GM19099 (cell line): ENCODE data around the gene CREB3L1.

ENCODE experiments used
- POLR2A ChIP-seq: IDR thresholded peaks from 3 replicates; pipeline ENCODE4 v1.6.1; 2011; ENCODE audit warnings: low read depth; ENCODE audit not compliant: insufficient read length; ENCODE audit errors: extremely low read depth

The CREB3L1 gene, protein sequence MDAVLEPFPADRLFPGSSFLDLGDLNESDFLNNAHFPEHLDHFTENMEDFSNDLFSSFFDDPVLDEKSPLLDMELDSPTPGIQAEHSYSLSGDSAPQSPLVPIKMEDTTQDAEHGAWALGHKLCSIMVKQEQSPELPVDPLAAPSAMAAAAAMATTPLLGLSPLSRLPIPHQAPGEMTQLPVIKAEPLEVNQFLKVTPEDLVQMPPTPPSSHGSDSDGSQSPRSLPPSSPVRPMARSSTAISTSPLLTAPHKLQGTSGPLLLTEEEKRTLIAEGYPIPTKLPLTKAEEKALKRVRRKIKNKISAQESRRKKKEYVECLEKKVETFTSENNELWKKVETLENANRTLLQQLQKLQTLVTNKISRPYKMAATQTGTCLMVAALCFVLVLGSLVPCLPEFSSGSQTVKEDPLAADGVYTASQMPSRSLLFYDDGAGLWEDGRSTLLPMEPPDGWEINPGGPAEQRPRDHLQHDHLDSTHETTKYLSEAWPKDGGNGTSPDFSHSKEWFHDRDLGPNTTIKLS

DNA sequence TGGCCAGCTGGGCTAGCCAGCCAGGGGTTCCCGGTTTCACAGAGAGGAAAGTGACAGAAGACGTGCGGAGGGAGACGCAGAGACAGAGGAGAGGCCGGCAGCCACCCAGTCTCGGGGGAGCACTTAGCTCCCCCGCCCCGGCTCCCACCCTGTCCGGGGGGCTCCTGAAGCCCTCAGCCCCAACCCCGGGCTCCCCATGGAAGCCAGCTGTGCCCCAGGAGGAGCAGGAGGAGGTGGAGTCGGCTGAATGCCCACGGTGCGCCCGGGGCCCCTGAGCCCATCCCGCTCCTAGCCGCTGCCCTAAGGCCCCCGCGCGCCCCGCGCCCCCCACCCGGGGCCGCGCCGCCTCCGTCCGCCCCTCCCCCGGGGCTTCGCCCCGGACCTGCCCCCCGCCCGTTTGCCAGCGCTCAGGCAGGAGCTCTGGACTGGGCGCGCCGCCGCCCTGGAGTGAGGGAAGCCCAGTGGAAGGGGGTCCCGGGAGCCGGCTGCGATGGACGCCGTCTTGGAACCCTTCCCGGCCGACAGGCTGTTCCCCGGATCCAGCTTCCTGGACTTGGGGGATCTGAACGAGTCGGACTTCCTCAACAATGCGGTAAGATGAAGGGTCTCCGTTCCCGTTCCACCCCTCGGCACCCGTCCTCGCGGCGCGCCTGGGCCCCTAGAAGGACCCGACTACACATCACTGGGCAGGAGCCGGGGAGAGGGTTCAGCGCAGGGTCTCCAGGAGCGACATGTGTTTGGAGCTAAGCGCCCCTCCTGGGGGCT is at the start of gene CREB3L1:
CREB3L1 (plus strand) TSS at position 41 of the 765 bp plus-strand sequence; CDS start at position 491, 450 bp downstream.
- TF ChIP-seq POLR2A = peak; percentile 29

DNA sequence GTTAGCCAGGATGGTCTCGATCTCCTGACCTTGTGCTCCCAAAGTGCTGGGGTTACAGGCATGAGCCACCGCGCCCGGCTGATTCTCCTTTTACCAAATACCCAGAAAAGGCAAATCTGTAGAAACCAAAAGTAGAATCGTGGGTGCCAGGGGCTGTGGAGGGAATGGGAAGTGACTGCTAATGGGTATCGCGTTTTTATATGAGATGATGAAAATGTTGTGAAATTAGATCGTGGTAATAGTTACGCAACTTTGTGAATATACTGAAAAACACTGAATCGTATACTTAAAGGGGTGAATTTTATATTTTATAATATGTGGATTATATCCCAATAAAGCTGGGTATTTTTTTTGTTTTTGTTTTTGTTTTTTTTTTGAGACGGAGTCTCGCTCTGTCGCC is 48.2 kb upstream of the CREB3L1 start:
- TF ChIP-seq POLR2A = no peak

DNA sequence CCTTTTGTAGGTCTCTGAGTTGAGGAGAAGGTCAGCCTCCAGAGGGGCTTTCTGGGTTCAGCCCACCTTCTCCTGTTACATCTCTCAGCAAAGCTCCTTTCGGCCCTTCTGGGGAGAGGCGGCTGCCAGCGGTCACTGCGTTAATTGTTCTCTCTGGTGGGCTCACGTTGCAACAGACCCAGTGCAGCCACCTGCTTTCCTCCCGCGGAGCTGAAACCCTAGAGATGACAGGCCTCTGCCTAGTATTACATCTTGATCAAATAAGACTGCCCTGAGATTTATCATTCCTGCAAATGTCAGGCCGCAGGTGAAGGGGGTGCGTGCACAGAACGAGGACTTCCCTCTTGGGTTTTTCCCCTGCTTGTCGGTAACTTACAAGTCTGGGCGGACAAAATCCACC is 43.2 kb upstream of the CREB3L1 start:
- no peak for TF ChIP-seq POLR2A

DNA sequence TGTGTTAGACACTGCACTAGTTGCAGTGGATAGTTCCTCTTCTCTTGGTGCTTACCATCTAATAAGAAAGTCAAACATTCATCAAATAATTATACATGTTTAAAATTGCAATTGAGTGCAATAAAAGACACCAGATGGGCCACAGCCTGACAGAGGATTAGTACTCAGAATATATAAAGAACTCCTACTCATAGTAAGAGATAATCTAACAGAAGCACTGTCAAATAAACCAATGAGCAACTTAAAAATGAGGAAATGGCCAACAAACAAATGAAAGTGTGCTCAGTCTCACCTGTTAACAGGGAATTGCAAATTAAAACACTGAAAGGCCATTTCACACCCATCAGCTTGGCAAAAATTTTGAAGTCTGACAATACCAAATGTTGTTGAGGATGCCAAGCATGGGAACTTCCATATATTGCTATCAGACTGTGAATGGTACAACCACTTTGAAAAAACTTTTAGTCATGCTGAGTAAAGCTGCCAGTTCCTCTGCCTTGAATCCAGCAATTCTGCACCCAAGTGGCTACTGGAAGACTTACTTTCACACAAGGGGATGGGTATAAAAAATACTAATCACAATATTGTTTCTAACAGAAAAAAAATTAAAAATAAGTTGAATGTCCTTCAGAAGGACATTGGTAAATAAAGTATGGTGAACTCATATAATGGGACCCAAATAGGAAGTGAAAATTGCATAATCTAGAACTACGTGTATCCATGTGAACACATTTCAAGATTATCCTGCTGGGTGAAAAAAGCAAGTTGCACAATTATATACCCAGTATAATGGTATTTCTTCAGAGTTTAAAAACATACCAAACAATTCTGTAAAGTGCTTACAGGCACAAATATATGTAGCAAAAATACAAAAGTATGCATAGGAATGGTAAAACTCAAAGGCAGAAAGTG is 41.4 kb upstream of the CREB3L1 start:
- no peak for TF ChIP-seq POLR2A

DNA sequence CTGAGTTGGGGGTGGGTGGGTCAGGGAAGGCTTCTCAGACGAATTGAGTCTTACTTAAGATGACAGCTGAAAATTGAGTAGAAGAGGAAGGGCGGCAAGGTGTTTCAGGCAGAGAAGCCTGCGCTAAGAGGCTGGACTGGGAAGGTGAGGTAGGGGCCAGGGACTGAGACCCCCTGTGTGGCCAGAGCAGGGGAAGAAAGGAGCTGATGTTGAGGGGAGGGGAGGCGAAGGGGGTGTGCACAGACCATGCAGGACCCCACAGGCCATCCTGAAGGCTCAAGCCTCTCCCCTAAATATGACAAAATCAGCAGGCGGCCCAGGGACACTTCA is 40.6 kb upstream of the CREB3L1 start:
- TF ChIP-seq POLR2A = no peak

DNA sequence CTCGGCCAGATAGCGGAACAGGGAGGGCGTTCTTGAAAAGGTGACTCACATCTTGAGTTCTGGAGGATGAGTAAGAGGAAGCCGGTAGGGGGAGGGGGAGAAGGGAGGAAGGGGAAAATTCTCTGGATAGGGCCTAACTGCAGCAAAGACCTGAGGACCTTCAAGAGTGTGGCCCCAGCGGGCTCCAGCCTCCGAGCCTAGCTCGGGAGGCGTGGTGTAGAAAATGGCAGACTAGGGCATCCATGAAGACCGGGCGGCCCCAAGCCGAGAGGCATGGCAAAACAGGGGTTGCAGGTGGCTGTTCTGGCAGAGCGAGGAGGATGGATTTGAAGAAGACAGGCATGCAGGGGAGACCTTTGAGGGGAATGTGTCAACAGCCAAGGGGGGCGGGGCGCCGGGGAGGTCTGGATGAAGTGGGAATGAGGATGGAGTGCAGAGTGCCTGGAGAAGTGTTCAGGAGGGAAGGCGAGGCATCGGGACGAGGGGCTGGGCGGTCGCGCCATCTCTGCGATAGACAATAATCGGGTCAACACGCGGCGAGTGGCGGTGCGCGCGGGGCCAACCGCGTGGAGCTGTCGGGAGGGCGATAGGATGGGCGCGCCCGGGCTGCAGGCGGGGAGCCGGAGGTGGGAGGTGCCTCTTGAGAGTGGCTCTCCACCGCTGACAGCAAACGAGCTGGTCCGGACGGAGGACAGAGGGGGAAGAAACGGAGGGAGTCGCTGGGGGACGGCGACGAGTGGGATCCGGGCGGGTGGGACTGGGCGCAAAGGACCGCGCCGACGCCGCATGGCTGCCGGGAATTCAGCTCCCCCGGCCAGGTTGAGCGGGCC is 40.0 kb upstream of the CREB3L1 start:
- TF ChIP-seq POLR2A = no peak

DNA sequence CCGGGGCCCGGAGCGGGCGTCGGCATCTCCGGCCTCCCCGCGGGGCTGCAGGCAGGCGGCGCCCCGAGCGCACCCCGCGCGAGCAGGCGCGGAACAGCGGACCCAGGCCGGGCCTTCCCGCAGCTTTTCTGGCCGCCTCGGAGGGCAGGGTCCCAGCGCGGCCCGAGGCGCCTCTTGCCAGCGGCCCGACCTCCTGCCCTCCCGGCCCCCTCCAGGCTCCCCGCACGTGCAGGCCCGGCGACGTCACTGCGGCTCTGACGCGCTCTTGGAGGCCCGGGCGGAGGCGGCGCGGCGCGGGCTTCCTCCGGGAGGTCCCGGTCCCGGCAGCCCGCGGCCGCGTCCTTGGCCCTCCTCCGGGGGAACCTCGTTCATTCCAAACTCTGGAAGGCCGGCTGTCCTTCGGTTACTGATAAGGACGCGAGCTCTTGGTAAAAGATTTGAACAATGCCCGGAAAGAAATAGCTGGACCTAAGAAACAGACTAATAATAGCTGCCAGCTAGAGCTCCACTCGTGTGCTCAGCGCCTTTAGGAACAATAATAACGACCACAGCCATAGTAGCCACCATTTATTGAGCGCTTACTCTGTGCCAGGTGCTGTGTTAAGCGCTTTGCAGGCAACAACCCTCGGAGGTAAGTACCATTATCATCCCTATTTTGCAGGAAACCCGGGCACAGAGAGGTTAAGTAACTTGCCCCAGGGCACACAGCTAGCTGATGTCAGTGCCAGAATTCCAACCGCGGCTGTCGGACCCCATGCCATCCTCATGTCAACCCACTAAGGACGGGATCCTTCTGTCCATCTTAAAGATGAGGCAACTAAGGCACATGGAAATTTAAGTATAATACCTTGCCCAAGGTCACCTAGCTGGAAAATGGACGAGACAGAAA is 39.1 kb upstream of the CREB3L1 start:
- no peak for TF ChIP-seq POLR2A

DNA sequence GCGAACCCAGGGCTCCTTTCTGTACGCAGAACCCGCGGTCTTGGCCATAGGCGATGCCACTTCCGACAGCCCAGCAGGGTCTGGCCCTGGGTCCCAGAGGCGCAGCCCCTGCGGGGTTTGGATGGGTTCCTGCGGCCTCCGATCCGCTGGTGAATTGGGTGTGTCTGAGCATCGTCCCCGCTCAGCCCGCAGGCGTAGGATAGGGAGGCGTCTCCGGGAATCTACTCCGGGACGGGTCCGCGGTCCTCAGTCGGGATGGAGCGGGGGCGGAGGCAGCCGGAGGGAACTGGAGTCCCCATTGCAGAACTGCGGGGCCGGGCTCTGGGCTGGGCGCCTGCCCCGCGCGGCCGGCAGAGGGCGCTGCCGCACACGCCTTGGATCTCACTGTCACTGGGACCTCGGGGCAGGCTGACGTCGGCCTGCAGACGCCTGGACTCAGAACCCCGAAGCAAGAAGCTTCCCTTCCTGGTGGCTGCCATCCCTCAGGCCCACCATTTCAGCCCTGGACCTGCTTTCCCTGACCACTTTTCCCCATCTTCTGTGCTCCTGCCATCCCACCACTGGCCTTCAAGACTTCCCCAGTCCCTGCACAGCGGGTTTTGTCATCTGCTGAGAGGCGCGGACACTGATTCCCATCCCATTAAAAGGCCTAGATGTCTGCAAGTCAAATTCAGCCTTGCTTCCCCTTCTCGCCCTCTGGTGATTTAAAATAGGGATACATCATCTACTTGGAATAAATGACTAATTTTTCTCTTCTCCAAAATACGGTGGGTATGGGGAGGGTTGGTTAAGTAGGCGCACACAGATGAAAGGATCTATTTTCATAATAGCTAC is 38.3 kb upstream of the CREB3L1 start:
- TF ChIP-seq POLR2A = no peak

DNA sequence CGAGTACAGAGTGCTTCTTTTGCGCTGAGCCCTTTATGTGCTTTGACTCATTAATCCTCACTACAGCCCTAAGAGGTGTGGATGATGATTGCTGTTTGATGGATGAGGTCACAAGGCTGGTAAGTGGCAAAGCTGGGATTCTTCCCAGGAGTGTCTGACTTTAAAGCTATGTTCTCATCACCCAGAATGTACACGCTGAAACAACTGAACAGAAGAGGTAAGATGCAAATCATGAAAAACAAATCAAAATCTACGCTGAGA is 37.7 kb upstream of the CREB3L1 start:
- no peak for TF ChIP-seq POLR2A

DNA sequence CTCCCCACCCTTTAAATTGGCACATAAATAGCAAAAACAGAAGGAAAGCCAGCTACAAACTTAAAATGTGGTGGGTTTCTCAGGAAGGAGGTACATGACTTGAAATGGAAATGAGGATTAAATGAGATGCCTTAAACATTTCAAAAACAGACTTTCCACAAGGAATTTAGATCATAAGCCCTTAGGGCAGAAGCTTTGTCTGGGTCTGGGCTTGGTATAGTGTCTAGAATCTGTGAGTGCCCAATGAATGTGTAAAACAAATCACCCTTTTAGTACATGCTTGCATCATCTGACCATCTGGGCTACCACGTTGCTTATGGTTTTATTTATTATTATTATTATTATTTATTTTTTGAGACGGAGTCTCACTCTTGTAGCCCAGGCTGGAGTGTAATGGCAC is 37.1 kb upstream of the CREB3L1 start:
- TF ChIP-seq POLR2A = no peak

DNA sequence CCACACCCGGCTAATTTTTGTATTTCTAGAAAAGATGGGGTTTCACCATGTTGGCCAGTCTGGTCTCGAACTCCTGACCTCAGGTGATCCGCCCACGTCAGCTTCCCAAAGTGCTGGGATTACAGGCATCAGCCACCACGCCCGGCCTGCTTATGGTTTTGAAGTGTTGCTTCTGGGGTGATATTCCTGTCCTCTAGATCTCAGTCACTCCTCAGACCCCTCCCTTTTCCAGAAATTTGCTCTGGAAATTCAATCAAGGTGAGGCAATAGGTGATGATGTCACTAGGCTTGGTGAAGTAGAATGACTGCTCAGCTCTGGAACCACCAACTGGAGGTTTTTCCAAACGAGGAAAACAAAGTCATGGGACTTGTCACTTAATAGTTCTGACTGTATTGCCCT is 36.6 kb upstream of the CREB3L1 start:
- no peak for TF ChIP-seq POLR2A

DNA sequence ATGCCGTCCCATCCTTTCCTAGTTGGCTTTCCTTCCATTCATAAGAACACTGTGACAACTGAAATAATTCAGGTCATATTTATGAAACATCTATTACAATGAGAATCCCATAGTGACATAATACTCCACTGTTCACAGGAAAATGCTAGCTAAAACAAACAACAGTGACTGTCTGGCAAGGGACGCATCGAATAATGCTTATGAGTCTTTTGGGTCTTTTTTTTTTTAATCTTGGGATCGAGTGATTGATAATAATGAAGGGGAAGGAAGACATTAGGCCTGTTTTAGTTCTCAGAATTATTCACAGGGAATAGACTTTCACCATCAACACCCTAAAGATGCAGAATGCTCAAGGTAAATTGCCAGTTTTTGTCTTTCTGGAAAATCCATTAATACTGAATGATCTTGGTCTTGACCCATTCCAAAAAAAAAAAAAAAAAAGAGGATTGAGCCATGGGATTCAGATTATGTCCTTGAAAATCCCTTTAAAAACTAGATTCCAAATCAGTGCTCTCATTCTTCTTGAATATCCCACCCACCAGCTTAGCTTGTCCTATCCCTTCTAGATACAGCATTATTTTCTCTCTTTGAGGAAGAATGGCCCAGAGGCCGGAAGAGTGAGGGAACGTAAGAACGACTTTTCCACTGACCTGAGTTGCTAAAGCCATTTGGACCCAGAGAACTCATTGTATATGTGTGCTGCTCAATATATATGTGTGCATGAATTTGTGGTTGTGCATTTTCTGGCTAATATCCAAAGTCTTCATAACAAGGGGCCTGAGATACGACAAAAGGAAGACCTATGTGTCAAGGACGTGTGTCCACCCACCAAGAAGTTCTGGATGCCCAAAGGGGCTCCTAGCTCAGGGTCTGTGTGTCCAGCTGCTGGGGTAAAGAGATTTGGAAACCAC is 35.2 kb upstream of the CREB3L1 start:
- TF ChIP-seq POLR2A = no peak
